ENCODE data around the gene SLC2A13.
"Not testable (repeated sequence)": the region's sequence is repeated elsewhere in the genome, so short reads cannot be mapped to it uniquely, and the experiment has no call there.

Gene SLC2A13

GRCh38 chr12:39798977-39799376 lies 306.9 kb downstream of the SLC2A13 start:
- DNase-seq: no peak

DNA sequence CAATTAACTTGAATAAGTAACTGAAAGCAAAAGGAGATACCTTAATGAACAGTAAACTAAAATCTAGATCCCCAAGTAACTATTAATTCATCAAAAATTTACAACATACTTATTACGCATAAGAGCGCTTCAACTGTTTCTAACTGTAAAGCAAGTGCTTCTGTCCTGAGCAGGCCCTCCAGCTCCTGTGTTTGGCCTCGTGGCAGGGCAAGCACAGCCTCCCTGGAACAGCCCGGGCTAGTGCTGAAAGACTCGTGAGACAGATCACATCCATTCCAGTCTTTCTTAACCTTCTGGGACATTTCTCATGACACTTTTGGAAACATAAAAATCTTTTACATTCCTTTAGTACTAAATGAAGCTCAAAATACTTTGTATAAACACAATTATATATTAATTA lies 307.5 kb downstream of the SLC2A13 start:
- DNase-seq: no peak

- no peak for DNase-seq
These were observed 310.4 kb downstream of the SLC2A13 start for GRCh38 chr12:39795481-39795880.

- DNase-seq: no peak
These were observed 312.9 kb downstream of the SLC2A13 start for GRCh38 chr12:39792938-39793337.

DNA sequence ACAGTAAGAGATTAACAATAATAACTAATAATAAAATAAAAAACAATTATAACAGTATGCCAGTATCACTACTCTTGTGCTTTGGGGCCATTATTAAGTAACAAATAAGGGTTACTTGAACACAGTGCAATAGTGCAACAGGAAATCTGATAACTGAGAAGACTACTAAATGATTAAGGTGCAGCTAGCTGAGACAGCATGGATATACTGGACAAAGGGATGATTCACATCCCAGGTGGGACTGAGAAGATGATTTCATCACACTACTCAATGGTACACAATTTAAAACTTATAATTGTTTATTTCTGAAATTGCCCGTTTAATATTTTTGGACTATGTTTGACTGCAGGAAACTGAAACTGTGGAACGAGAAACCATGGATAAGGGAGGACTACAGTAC lies 317.6 kb downstream of the SLC2A13 start:
- DNase-seq: no peak

GRCh38 chr12:39785814-39786213 lies 320.1 kb downstream of the SLC2A13 start:
- not testable (repeated sequence) for DNase-seq

DNA sequence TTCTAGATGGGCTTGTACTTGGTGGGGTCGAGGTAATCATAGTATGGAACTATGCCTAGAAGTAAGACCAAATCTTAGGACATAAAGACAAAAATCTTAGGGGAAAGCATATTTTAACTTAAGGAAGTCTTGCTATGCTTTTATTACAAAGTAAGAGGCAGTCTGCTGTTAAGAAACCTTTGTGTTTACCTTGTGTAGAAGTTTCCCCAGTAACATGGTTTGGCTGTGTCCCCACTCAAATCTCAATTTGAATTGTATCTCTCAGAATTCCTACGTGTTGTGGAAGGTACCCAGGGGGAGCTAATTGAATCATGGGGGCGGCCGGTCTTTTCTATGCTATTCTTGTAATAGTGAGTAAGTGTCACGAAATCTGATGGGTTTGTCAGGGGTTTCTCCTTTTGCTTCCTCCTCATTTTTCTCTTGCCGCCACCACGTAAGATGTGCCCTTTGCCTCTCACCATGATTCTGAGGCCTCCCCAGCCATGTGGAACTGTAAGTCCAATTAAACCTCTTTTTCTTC lies 323.8 kb downstream of the SLC2A13 start:
- DNase-seq: no peak

DNA sequence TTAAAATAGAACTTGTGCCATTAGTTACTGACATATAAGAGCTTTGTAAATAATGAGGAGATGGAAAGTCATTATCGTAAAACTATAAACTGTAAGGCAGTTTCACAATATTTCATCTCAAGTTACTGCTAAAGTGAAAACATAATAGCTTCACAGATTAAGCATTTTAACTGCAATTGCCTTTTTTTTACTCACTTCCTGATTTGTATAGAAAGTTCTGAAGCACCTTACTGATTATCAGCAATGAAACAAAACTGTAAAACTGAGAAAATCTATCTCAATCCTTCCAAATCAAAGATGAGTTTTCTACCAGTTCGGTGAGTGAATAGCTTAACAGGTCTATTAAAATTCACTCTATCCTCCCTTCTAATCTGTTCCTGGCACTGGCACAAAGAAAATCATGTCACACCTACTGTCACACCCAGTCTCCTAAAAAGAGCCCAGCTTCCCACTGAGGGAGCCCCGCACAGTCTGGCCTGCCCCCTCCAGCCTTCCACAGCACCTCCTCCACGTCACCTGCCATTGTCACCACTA lies 324.9 kb downstream of the SLC2A13 start:
- no peak for DNase-seq

- no peak for DNase-seq
These were observed 325.4 kb downstream of the SLC2A13 start for GRCh38 chr12:39780411-39780912.

- DNase-seq: no peak
These were observed 326.0 kb downstream of the SLC2A13 start for GRCh38 chr12:39779768-39780340.

GRCh38 chr12:39777465-39777864 lies 328.4 kb downstream of the SLC2A13 start:
- DNase-seq: no peak

DNA sequence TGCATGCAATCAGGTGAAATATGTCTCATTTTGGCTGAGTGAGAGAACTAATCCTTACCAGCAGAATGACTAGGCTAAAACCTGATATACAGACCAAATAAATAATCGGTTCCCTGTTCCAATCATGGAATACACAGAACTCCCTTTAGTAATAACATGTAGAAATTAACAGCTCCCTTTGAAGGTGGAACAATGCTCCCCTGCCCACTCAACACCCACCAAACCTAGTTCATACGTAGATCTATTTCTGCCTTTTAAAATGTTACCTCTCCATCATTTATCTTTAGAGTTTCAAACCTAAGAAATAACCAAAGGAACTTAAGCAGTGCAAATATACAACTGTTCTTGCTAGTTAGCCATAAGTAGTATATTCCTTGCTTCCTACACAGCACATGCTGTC lies 332.6 kb downstream of the SLC2A13 start:
- DNase-seq: no peak

GRCh38 chr12:39772821-39773259 lies 333.0 kb downstream of the SLC2A13 start:
- DNase-seq: no peak

DNA sequence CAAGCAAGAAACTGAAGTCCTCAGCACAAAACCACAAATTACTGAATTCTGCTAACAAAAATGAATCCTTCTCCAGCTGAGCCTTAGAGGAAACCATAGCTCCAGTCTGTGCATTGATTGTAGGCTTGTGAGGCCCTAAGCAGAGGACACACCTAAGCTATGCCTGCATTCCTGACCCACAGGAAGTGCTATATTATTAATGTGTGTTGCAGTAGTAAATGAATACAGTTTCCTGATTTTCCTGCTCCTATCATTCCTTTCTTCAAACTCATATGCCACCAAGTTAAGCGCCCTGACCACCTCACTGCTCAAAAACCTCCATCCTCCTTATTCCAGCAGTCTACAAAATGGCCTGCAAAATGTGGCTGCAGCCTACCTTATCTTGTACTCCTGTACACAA lies 334.4 kb downstream of the SLC2A13 start:
- DNase-seq: no peak

GRCh38 chr12:39764944-39765560 lies 340.8 kb downstream of the SLC2A13 start:
- no peak for DNase-seq

GRCh38 chr12:39763890-39764169 lies 342.1 kb downstream of the SLC2A13 start:
- no peak for DNase-seq

DNA sequence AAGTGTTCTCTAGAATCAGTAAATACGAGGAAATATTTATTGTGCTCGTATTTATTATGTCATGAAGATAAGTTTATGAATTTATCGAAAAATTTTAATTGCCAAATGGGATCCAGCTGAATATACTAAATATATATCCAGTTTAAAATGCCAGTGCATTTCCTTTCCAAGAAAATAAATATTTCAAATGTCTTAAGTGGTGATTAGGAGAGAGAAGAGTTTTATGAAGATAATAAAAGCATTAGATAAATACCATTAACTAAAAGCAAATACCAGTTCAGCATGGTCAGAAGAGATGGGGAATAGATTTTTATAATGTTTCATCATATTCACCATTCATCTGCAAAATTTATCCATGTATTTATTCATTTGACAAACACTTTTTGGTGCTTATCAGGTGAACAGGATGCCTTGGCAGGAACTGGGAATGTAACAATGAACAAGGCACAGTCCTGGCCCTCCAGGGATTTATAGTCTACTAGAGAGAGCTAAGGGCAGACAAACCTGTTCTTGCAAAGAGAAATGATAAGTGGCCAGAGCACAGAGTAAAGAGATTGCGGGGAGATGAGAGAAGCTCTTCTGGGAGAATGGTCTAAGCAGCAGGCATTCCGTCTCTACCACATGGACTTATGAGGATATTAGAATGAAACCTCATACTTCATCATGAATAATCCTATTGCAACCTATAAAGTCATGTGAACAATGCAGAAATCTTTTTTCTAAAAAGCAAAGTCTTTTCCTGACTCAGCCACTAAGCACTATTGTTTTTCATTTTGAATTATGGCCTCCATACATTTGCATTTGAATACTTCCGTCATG lies 342.6 kb downstream of the SLC2A13 start:
- DNase-seq: no peak

GRCh38 chr12:39755478-39755877 lies 350.4 kb downstream of the SLC2A13 start:
- DNase-seq: no peak

- DNase-seq: no peak
These were observed 353.3 kb downstream of the SLC2A13 start for GRCh38 chr12:39752482-39753137.

DNA sequence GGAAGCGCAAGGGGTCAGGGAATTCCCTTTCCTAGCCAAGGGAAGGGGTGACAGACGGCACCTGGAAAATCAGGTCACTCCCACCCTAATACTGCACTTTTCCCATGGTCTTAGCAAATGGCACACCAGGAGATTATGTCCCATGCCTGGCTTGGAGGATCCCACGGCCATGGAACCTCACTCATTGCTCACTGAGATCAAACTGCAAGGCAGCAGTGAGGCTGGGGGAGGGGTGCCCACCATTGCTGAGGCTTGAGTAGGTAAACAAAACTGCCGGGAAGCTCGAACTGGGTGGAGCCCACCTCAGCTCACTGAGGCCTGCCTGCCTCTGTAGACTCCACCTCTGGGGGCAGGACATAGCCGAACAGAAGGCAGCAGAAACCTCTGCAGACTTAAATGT lies 359.7 kb downstream of the SLC2A13 start:
- not testable (repeated sequence) for DNase-seq

DNA sequence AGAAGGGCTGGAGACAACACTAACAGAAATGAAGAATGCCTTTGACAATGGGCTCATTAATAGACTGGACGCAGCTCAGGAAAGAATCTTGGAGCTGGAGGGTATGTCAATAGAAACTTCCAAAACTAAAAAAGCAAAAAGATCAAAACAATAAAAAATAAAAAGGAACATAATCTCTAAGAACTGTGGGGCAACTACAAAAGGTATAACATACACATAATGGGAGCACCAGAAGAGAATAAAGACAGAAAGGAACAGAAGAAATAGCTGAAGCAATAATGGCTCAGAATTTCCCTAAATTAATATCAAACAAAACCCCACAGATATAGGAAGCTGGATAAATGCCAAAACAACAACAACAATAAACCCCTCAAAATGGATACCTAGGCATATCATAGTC lies 362.2 kb downstream of the SLC2A13 start:
- no peak for DNase-seq

DNA sequence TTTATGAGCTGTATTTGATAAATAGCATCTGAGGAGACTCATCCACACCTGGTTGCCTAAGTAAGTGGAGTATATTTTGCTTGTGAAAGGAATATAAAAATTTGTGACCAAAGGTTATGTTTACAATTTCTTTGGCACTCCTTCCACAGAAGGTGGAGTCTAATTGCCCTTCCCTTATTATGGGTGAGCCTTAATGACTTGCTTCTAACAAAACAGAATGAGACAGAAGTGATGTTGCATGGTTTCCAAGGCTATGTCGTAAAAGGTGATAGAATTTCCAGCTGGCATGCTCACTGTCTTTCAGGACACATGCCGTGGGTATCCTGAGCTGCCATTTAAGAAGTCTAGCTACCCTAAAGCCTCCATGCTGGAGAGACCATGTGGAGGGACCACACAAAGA lies 369.5 kb downstream of the SLC2A13 start:
- DNase-seq: no peak

DNA sequence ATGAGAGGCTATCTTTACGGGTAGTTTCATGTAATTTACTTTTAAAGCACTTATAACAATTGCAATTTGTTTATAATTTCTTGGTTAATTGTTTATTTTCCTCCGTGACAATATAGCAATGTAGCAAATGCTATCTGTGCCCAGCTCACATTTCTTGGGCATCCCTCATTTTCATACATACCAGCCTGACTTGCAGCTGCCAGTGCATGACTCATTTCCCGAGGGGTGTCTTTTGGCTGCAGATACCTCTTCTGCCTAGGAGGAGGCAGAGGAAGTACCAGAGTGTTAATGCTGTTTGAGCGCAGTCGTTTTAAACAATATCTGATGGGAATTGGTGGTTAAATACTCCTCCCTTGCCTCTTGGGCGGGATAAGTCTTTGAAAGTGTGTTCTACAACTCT lies 382.1 kb downstream of the SLC2A13 start:
- DNase-seq: no peak

All from DMS79 treated with DMSO at 0.1 percent for 48 hours (cell line).